Activated naive CD4-positive, alpha-beta T cell treated with anti-CD3 and anti-CD28 coated beads, Interleukin-2, amount 10 ng/mL, durations not matched to agents 7 days and 5 days (primary cell): ENCODE measurements around the gene TRIO.

Experiments
- CTCF ChIA-PET: fragments of 350-600 bp; sonication (Branson Sonifier 250); formaldehyde crosslinking; loops from one replicate; lab custom pipeline; 2021; ENCODE audit warnings: antibody characterized with exemption; lab: Charles Lee
- DNase-seq: peaks from one replicate; pipeline ENCODE4 v3.0.0-alpha.2; 2020
- H3K27ac Mint-ChIP-seq: one replicate; pipeline ENCODE4 v1.8.0; 2021; ENCODE audit warnings: mild to moderate bottlenecking, moderate library complexity, mixed read lengths
- H3K27me3 Mint-ChIP-seq: one replicate; pipeline ENCODE4 v1.8.0; 2021; ENCODE audit warnings: mild to moderate bottlenecking, mixed read lengths
- H3K36me3 Mint-ChIP-seq: one replicate; pipeline ENCODE4 v1.8.0; 2021; ENCODE audit warnings: mixed read lengths
- H3K4me1 Mint-ChIP-seq: one replicate; pipeline ENCODE4 v1.8.0; 2021; ENCODE audit warnings: mixed read lengths
- H3K4me3 Mint-ChIP-seq: one replicate; pipeline ENCODE4 v1.8.0; 2021; ENCODE audit warnings: mild to moderate bottlenecking, moderate library complexity, mixed read lengths
- H3K9me3 Mint-ChIP-seq: one replicate; pipeline ENCODE4 v1.8.0; 2021; ENCODE audit warnings: mixed read lengths

Gene TRIO

DNA sequence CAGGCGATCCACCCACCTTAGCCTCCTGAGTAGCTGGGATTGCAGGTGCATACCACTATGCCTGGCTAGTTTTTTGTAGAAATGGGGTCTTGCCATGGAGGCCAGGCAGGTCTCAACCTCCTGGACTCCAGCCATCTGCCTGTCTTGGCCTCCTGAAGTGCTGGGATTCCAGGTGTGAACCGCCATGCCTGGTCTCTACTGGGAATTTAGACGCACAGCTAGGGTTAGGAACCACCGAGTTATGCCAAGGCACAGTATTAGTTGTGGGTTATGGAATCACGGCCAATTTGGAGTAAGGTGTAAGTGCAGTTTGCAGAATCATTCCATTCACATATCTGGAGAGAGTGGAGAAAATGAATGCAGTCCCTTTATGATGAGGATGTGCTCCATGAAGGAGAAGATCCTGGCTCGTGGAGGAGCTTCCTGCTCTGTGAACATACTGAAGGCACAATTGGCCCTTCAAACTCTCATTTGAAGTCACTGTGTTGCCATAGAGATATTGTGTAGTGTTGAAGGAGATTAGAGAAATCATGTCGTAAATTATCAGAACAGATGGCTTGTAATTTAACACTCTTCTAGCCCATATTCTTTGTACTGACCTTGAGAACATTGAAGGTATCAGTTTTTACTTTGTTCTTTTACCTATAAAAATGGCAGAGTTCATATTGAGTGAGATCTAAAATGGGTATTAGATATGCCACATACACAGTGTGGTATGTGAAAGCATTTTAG is 18.8 kb downstream of the TRIO start:
- Mint-ChIP-seq H3K9me3 (no peaks in the 10 kb centered on the region), H3K4me3 (no peak overlapping the region), H3K27ac (no peak overlapping the region), H3K36me3 (no peaks in the 10 kb centered on the region), H3K4me1 (no peaks in the 10 kb centered on the region), H3K27me3 (no peaks in the 10 kb centered on the region)
- CTCF ChIA-PET = no interaction called here
- DNase-seq = no peak

DNA sequence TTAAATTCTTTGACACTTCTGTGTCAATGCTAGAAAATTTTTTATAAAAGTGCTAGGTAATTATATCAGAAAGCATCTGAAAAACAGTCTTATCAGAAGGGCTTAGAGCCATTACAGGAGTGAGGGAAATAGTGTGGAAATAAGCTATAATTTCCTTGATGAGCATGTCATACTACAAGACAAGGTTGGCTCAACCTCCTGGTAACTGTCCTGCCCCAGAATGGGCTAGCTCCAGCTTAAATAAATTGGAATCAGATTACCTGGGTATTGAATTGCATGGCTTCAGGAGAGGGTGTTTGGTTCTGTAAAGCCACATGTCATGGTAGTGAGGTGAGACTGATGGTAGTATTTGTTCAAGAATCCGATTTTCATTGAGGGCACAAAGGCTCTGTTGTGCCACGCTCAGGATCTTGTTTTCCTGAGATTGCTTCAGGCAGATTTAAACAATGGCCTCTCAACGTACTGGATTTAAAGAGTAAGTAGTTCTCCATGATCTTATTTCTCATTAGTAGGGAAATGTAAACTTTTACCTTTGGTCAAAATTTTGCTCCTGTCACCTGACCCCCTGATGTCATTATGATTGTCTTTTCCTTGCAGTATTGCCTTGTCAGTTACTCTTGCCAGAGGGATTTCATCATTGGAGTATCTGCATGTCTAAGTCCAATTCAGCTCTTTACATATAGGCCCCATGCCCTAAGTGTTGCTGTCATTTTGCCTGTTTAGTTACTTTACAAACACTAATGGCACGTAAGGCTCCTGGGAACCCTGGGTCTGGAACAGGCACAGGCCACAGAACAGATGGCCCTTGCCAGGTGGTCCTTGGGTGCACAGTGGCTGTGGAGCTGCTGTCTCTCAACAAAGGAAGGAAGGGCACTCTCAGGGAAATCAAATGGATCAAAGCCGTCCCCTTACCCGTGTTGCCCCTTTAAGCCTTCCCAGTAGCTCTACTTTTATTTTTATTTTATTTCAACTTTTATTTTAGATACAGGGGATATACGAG is 21.3 kb downstream of the TRIO start:
- H3K9me3 Mint-ChIP-seq = no peaks in the 10 kb centered on the region
- H3K36me3 Mint-ChIP-seq = no peaks in the 10 kb centered on the region
- H3K27ac Mint-ChIP-seq = no peak overlapping the region
- CTCF ChIA-PET = no interaction called here
- H3K27me3 Mint-ChIP-seq = peaks cover 3% of the 10 kb centered on the region
- peaks cover 4% of the 10 kb centered on the region for H3K4me1 Mint-ChIP-seq
- DNase-seq = no peak
- no peak overlapping the region for H3K4me3 Mint-ChIP-seq

DNA sequence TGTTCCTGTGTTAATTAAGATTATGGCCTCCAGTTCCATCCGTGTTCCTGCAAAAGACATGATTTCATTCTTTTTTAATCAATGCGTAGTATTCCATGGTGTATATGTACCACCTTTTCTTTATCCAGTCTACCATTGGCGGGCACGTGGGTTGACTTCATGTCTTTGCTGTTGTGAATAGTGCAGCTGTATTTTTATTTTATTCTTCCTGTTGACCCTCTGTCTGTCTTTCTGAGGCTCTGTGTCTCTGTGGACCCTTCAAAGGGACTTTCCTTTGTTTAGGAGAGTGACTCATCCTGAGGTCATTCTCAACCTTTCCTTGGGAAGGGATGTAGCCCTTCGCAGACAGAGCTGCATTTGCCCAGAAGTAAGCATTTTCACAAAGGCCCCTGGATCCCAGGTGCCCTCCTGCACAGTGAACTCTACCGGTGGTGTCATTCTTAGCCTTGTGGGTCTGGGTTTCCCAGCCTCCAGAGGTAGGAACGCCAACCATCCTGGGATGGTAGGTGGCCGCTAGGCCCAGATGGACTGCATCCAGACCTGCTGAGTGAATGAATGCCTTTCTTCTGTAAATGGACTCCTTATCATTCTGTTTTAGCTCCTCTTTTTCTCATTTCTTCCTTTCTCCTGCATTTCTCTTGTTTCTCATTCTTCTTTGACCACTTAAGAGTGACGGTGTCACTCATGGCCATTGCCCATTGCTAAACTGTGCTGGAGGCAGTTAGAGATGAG is 22.4 kb downstream of the TRIO start:
- peaks cover 4% of the 10 kb centered on the region for H3K4me1 Mint-ChIP-seq
- H3K4me3 Mint-ChIP-seq = no peak overlapping the region
- DNase-seq = no peak
- CTCF ChIA-PET = no interaction called here
- no peak overlapping the region for H3K27ac Mint-ChIP-seq
- H3K27me3 Mint-ChIP-seq = peaks cover 3% of the 10 kb centered on the region
- H3K36me3 Mint-ChIP-seq = no peaks in the 10 kb centered on the region
- H3K9me3 Mint-ChIP-seq = no peaks in the 10 kb centered on the region

DNA sequence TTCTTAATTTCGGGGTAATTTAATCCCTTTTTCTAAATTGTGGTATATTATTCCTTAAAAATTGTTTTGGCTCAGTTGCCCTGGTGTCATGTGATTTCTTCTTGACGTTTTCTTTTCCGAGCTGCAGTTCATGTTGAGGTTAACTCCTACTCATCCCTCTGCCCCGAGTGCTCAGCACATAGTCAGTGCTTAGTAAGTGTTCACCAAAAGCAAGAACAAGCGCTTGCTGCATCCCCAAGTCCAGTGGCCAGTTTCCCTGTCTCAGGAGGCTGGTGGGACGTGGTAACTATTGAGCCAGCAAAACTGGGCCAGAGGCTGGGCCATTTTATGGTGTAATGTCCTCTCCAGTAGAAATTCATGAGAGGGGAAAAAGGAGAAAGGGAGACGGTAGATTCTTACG is 23.3 kb downstream of the TRIO start:
- H3K4me3 Mint-ChIP-seq = no peak overlapping the region
- H3K9me3 Mint-ChIP-seq = no peaks in the 10 kb centered on the region
- DNase-seq = no peak
- H3K4me1 Mint-ChIP-seq = peaks cover 4% of the 10 kb centered on the region
- no peaks in the 10 kb centered on the region for H3K36me3 Mint-ChIP-seq
- peaks cover 3% of the 10 kb centered on the region for H3K27me3 Mint-ChIP-seq
- no peak overlapping the region for H3K27ac Mint-ChIP-seq
- CTCF ChIA-PET = no interaction called here

DNA sequence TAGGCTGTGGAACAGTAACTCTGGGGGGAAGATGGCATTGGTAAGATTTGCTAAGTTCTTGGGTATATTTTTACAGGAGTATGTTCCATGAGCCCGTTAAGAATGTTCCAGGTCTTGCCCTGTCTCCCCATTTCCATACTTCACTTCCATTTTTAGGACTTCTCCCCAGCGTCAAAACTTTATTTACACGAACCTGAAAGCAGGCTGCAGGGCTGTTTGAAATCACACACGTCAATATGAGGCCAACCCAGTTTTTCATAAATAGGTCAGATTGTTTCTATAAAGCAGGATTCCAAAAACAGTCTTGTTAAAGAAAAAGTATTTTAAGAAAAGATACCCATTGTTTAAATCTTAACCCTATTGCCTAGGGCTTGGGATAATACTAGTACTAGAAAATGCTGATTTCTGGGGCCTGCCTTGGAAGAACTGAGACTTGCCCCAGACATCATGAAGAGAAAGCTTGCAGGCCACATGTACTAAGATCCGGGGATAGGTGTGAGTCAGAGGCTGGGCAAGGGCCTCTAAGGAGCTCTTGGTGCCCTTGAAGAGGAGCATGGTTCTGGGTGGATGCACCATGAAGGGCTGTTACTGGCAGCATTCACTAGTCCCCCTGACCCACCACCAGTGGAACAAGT is 24.2 kb downstream of the TRIO start:
- Mint-ChIP-seq H3K27me3 (peaks cover 3% of the 10 kb centered on the region), H3K9me3 (no peaks in the 10 kb centered on the region), H3K4me3 (no peak overlapping the region), H3K27ac (no peak overlapping the region), H3K4me1 (peaks cover 4% of the 10 kb centered on the region), H3K36me3 (no peaks in the 10 kb centered on the region)
- DNase-seq = no peak
- CTCF ChIA-PET = no interaction called here

DNA sequence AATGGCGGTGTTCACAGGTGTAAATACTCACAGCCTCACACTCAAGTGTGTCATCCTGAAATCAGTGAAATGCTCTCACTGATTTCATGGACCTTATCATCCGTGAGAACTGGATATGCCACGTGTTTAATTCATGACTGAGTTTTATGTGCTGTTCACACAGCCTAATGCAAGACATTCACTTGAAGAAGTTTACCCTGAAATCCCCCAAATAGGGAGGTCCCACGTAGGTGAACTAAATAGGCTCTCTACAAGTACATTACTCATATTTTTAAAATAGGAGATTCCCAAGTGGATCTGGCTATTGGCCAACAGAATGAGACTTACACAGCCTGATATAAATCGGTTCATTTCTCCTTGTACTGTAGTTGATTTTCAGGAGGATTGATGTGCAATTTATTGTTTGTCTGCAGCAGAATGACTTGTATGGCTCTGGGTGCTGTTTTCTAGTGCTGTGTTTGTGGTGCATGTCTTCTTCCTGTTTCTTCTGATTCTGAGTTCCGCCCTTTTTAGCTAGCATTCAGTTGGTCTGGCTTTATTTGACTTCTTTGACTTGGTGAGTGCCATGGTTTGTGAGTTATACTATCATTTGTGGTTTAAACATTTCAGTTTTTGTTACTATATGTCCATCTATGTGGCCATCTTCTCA is 25.1 kb downstream of the TRIO start:
- no peaks in the 10 kb centered on the region for H3K36me3 Mint-ChIP-seq
- CTCF ChIA-PET = no interaction called here
- no peak overlapping the region for H3K27ac Mint-ChIP-seq
- peaks cover 3% of the 10 kb centered on the region for H3K27me3 Mint-ChIP-seq
- no peak overlapping the region for H3K4me3 Mint-ChIP-seq
- DNase-seq = no peak
- H3K4me1 Mint-ChIP-seq = peaks cover 4% of the 10 kb centered on the region
- H3K9me3 Mint-ChIP-seq = no peaks in the 10 kb centered on the region

DNA sequence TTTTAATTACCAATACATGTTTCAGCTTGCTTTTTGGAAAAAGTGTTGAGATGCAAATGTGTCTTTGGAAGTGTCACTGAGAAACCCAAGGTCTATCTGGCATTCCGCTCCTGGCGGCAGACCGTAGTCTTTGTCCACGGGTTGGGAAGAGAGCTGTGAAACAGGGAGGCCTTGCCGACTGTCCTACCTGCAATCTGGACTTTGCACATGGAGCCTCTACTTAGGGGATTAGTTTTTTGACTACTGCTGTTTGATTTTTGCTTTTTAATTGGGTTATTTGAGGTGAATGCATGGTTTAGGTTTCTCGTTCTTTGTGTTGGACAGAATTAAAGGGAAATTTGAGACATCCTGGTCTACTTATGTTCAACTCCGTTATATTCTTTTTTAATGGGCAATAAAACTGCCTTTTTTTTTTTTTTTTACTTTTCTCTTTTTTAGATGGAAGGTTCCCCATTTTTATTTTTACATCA is 25.7 kb downstream of the TRIO start:
- H3K27me3 Mint-ChIP-seq = peaks cover 5% of the 10 kb centered on the region
- H3K27ac Mint-ChIP-seq = no peak overlapping the region
- no peaks in the 10 kb centered on the region for H3K9me3 Mint-ChIP-seq
- no peaks in the 10 kb centered on the region for H3K36me3 Mint-ChIP-seq
- H3K4me3 Mint-ChIP-seq = no peak overlapping the region
- CTCF ChIA-PET = no interaction called here
- no peak for DNase-seq
- peaks cover 4% of the 10 kb centered on the region for H3K4me1 Mint-ChIP-seq

DNA sequence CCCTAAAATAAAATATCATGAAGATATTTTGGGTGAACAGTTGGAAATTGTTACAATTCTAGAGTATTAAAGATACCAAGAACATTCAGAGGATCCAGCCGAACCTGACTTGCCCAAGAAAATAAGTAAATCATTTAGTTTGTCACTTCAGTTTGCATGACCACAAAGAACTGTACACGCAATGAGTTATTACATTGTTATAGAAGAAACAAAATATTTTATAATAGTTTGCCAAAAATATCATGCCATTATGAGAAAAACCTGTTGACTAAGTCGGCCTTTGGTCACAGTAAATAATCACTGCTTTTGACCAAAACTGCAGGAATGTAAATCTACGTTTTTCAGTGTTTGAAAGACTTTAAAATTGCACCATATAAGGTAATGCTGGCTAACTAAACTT is 27.9 kb downstream of the TRIO start:
- Mint-ChIP-seq H3K9me3 (no peaks in the 10 kb centered on the region), H3K4me3 (no peak overlapping the region), H3K27me3 (peaks cover 11% of the 10 kb centered on the region), H3K36me3 (no peaks in the 10 kb centered on the region), H3K4me1 (peaks cover 4% of the 10 kb centered on the region), H3K27ac (no peak overlapping the region)
- CTCF ChIA-PET = no interaction called here
- no peak for DNase-seq

DNA sequence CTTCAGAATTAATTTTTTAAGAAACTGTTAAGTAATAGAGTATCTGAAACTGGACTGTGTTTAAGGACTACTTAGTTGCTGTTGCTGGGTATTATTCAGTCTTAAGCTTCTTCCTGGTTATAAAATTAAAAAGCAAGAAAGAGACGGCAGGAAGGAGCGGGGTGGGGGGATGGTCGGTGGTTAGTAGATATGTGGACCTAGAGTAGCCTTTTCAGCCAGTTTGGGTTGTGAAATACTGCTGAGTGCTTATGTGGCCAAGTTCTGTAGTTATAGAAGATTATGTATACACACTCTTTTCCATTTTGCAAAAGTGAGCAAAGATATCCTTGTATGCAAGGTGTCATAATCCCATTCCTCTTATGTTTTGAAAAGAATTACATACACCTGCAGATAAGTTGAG is 28.5 kb downstream of the TRIO start:
- Mint-ChIP-seq H3K27me3 (peaks cover 11% of the 10 kb centered on the region), H3K4me1 (peaks cover 4% of the 10 kb centered on the region), H3K4me3 (no peak overlapping the region), H3K27ac (no peak overlapping the region), H3K9me3 (no peaks in the 10 kb centered on the region), H3K36me3 (no peaks in the 10 kb centered on the region)
- CTCF ChIA-PET = no interaction called here
- no peak for DNase-seq

DNA sequence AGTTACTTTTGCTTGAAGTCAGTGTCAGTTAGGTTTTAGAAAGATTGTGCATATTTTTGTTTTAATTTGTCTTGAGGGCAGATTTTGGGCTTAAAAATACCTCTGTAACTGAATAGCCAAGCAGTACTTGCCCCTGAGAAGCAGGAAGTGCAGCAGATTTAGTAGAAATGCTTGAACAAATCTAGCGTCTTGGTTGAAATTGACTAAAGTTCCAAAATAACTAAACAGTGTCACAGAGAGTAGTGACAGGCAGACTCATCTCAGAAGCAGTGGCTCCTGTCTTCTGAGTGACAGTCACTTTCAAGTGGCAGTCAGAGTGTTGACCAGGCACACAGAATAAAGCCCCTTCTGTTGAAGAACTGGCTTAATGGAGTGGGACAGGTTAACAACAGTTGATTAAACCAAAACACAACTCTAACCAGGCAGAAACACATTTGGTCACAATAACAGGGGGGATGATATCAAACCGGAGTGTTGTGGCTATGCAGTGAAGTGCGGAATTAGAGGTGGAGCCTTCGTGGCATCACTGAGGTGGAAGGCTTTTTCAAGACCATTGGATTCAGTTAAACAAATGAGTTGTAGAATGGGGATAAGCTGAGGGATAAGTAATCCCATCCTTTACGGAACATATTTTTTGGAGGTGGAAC is 29.1 kb downstream of the TRIO start:
- H3K27ac Mint-ChIP-seq = no peak overlapping the region
- peaks cover 11% of the 10 kb centered on the region for H3K27me3 Mint-ChIP-seq
- no peaks in the 10 kb centered on the region for H3K36me3 Mint-ChIP-seq
- peaks cover 4% of the 10 kb centered on the region for H3K4me1 Mint-ChIP-seq
- H3K4me3 Mint-ChIP-seq = no peak overlapping the region
- CTCF ChIA-PET = no interaction called here
- DNase-seq = no peak
- H3K9me3 Mint-ChIP-seq = no peaks in the 10 kb centered on the region

DNA sequence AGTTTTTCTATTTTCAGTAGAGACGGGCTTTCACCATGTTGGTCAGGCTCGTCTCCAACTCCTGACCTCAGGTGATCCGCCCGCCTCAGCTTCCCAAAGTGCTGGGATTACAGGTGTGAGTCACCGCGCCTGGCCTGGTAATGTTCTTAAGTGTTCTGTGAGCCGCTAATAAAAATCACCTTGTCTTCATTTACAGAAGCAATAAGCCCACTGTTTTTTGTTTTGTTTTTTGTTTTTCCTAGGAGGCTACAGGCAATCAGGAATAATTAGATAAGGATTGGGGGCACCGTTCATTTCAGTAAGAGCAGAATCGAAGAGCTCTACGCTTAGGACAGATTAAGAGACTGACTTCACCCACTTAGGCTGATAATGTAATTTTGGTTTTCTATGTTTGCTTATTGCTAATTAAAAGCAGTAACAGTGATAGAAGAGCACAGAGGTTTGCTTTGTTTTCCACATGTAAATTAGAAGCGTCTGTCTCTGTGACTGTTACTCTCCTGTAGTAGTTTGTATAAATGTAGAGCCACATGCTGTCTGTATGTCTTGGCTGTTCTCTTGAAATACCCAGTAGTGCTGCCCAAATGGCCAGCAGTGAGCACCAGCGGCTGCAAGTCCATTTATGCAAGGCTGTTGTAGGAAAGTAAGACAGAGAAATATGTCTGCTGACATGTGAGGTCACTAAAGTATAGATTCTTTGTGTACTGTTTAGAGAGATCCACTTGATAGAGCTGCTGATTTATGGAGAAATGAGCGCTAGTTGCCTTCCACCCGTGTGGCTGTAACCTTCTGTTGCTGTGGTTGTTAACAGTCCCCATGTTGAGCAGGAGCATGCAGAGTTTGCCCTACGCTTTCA is 30.5 kb downstream of the TRIO start:
- H3K9me3 Mint-ChIP-seq = no peaks in the 10 kb centered on the region
- no peaks in the 10 kb centered on the region for H3K36me3 Mint-ChIP-seq
- peaks cover 15% of the 10 kb centered on the region for H3K27me3 Mint-ChIP-seq
- no peak overlapping the region for H3K4me3 Mint-ChIP-seq
- DNase-seq = no peak
- CTCF ChIA-PET = no interaction called here
- no peak overlapping the region for H3K27ac Mint-ChIP-seq
- H3K4me1 Mint-ChIP-seq = peaks cover 1% of the 10 kb centered on the region

DNA sequence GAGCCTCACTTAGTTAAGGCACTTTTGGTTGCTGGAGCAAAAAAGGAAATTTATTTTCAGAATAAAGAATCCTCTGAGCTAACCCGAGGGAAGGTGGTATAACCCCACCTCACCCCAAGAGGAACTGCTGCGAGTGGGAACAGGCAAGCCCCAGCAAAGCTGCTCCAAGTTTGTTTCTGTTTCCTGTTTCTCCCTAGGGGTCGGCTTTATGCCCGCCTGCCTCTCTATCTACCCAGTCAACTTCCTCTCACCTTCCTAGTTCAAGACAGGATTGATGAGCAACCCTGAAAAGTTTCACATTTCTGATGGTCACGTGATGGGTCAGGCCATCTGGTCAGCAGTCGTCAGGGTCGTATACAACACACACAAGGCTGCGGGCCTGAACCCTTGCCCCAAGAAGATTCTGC is 31.1 kb downstream of the TRIO start:
- no peaks in the 10 kb centered on the region for H3K4me1 Mint-ChIP-seq
- H3K36me3 Mint-ChIP-seq = no peaks in the 10 kb centered on the region
- H3K4me3 Mint-ChIP-seq = no peak overlapping the region
- no peak overlapping the region for H3K27ac Mint-ChIP-seq
- peaks cover 12% of the 10 kb centered on the region for H3K27me3 Mint-ChIP-seq
- no peaks in the 10 kb centered on the region for H3K9me3 Mint-ChIP-seq
- no peak for DNase-seq
- CTCF ChIA-PET = no interaction called here
